K562 (cell line): ENCODE measurements around the gene ZNF865. TPM values are rescaled to one million over a fixed set of nuclear protein-coding genes. Genes with fewer than 3 reads are reported as not detected.

Experiments used
- FOXP4 ChIP-seq: sonication (generic); formaldehyde crosslinking; IDR thresholded peaks from 2 replicates; pipeline ENCODE4 v1.8.0; 2022; ENCODE audit warnings: mild to moderate bottlenecking, missing genetic modification reagents, borderline replicate concordance
- HDAC8 ChIP-seq: fragments of 450-650 bp; IDR thresholded peaks from 2 replicates; pipeline ENCODE4 v1.6.1; 2016; ENCODE audit warnings: mild to moderate bottlenecking, missing genetic modification characterization, moderate library complexity, missing compliant biosample characterization
- HMBOX1 ChIP-seq: sonication (generic); IDR thresholded peaks from 2 replicates; pipeline ENCODE4 v1.6.1; 2016
- IRF9 ChIP-seq: fragments of 450-650 bp; IDR thresholded peaks from 2 replicates; pipeline ENCODE4 v1.6.1; 2016; ENCODE audit warnings: missing biosample characterization, missing genetic modification characterization
- KDM2B ChIP-seq: fragments of 250-450 bp; sonication (Bioruptor Pico); IDR thresholded peaks from 2 replicates; pipeline ENCODE4 v1.8.0; 2021; ENCODE audit warnings: mild to moderate bottlenecking, moderate library complexity
- MLX ChIP-seq, 2 experiments: fragments of 450-650 bp in 1 of 2; sonication (generic) in 1 of 2; formaldehyde crosslinking; conservative IDR thresholded peaks; 2 replicates each; pipeline versions ENCODE4 v1.4.0 to v1.8.1; 2020 to 2022; ENCODE audit warnings: mild to moderate bottlenecking in 1 of 2, missing genetic modification reagents in 1 of 2
- MTF1 ChIP-seq: fragments of 250-450 bp; sonication (Bioruptor Pico); IDR thresholded peaks from 2 replicates; pipeline ENCODE4 v1.9.0; 2021; ENCODE audit warnings: moderate library complexity, mild to moderate bottlenecking, inconsistent platforms, borderline replicate concordance
- MYC ChIP-seq, 2 experiments: fragments of 250-450 bp in 1 of 2; sonication (Bioruptor Pico) in 1 of 2; IDR thresholded peaks; 2 replicates each; pipeline versions ENCODE4 v1.5.1 to v1.6.1; 2012 to 2021; ENCODE audit warnings: low read depth in 2 of 2, borderline replicate concordance in 1 of 2, improper control_type of control experiment in 1 of 2, low read length in 1 of 2, mild to moderate bottlenecking in 1 of 2, moderate library complexity in 1 of 2
- PCBP2 ChIP-seq: fragments of 200-400 bp; formaldehyde crosslinking; IDR thresholded peaks from 2 replicates; pipeline ENCODE4 v1.6.1; 2018; ENCODE audit warnings: low read length, low read depth, mild to moderate bottlenecking, moderate library complexity; ENCODE audit not compliant: poor library complexity, severe bottlenecking
- POLR3G ChIP-seq: IDR thresholded peaks from 2 replicates; pipeline ENCODE4 v1.6.1; 2011; ENCODE audit not compliant: insufficient read length, insufficient replicate concordance; ENCODE audit errors: extremely low read depth
- RBFOX2 ChIP-seq: fragments of 200-400 bp; formaldehyde crosslinking; IDR thresholded peaks from 2 replicates; pipeline ENCODE4 v1.6.1; 2017; ENCODE audit warnings: low read depth, mild to moderate bottlenecking, low read length, moderate library complexity
- RBM15 ChIP-seq: fragments of 200-400 bp; formaldehyde crosslinking; IDR thresholded peaks from 2 replicates; pipeline ENCODE4 v1.6.1; 2018; ENCODE audit warnings: mild to moderate bottlenecking, low read length, moderate library complexity; ENCODE audit not compliant: insufficient read depth
- RNF2 ChIP-seq: sonication (generic); IDR thresholded peaks from 2 replicates; pipeline ENCODE4 v1.6.1; 2016
- TFAP4 ChIP-seq: sonication (generic); formaldehyde crosslinking; IDR thresholded peaks from 2 replicates; pipeline ENCODE4 v1.8.0; 2022; ENCODE audit warnings: missing genetic modification reagents, mild to moderate bottlenecking, moderate library complexity, borderline replicate concordance
- TRIM28 ChIP-seq: fragments of 450-650 bp; IDR thresholded peaks from 2 replicates; pipeline ENCODE4 v1.6.1; 2017
- ZNF212 ChIP-seq: fragments of 450-650 bp; formaldehyde crosslinking; IDR thresholded peaks from 2 replicates; pipeline ENCODE4 v1.4.0; 2020; ENCODE audit warnings: mild to moderate bottlenecking
- ZNF316 ChIP-seq: fragments of 450-650 bp; IDR thresholded peaks from 2 replicates; pipeline ENCODE4 v1.6.1; 2016
- ZNF444 ChIP-seq: fragments of 250-450 bp; sonication (Bioruptor Pico); IDR thresholded peaks from 2 replicates; pipeline ENCODE4 v1.4.0; 2020; ENCODE audit warnings: mild to moderate bottlenecking, moderate library complexity
- ZNF589 ChIP-seq: fragments of 200-800 bp; sonication (Bioruptor generic); IDR thresholded peaks from 2 replicates; pipeline ENCODE4 v1.6.1; 2016; ENCODE audit warnings: low read depth, missing genetic modification characterization, missing compliant biosample characterization
- ZNF696 ChIP-seq: fragments of 250-450 bp; sonication (Bioruptor Pico); conservative IDR thresholded peaks from 2 replicates; pipeline ENCODE4 v1.4.0; 2020; ENCODE audit warnings: mild to moderate bottlenecking, moderate library complexity
- ZNF76 ChIP-seq: fragments of 250-450 bp; sonication (Bioruptor Pico); IDR thresholded peaks from 2 replicates; pipeline ENCODE4 v1.4.0; 2020; ENCODE audit warnings: mild to moderate bottlenecking, moderate library complexity, borderline replicate concordance
- polyA plus RNA-seq, 8 experiments: library from polyadenylated mRNA; depleted of rRNA in 4 of 8; stranded (reverse) in 5 of 8; unstranded in 3 of 8; fragments of >200 nt; fragmentation: Nextera tagmentation in 2 of 8; fragmentation: Illumina TruSeq in 1 of 8; extraction: Ambion mirVana in 2 of 8; extraction: Trizol in 1 of 8; gene quantifications; 2 replicates each; pipeline versions ENCODE4 v1.2.1 to v1.2.3, GENCODE V29; 2011 to 2014; ENCODE audit warnings: inconsistent platforms in 1 of 8, missing spikeins in 1 of 8
- total RNA-seq, 7 experiments: library from RNA; depleted of rRNA in 6 of 7; stranded (reverse); fragments of >200 nt in 6 of 7; fragmentation: Illumina TruSeq in 2 of 7; extraction: Trizol in 2 of 7; gene quantifications; 2 replicates each; pipeline versions ENCODE4 v1.2.1 to v1.2.3, GENCODE V29; 2011 to 2021; ENCODE audit warnings: low replicate concordance in 1 of 7

ZNF865 gene
- total and polyA plus RNA-seq, 9 of the 15 experiments (the other 6 are each of a cell fraction or from before 2014, with no cell fraction given): 0.40 to 18.8 (median 1.6) TPM; not detected in 2

GRCh38 chr19:55599842-55600661 is 5.4 kb upstream of the ZNF865 start, which contains the start of gene ZNF524 (continued):
- TF ChIP-seq TFAP4 (CRISPR knock-in tag): no peak; the same call in 1 of the 2 replicates
- TF ChIP-seq MYC (IDR thresholded peaks at IDR 0.05; ENCODE audit: low read depth, low read length): 0 out of 2 replicates have a peak, but pooled peaks have one; percentile 28
- peak; percentile 23; the same call in 1 of the 2 replicates for TF ChIP-seq MYC (CRISPR knock-in tag; IDR thresholded peaks at IDR 0.05; ENCODE audit: borderline replicate concordance, low read depth)
- TF ChIP-seq MLX (CRISPR knock-in tag; conservative IDR thresholded peaks at IDR 0.05): no peak
- TF ChIP-seq RBM15: no peak
- TF ChIP-seq HDAC8 (tag): peak; percentile 69; the same call in 1 of the 2 replicates
- no peak for TF ChIP-seq PCBP2
- TF ChIP-seq KDM2B (CRISPR knock-in tag): no peak
- TF ChIP-seq POLR3G: no peak
- no peak for TF ChIP-seq ZNF316
- no peak for TF ChIP-seq FOXP4 (CRISPR knock-in tag)
- no peak for TF ChIP-seq ZNF696 (CRISPR knock-in tag)
- TF ChIP-seq ZNF444 (CRISPR knock-in tag): no peak
- peak; percentile 56 for TF ChIP-seq RNF2
- TF ChIP-seq MTF1 (CRISPR knock-in tag): 0 out of 2 replicates have a peak, but pooled peaks have one; percentile 39
- peak; percentile 85 for TF ChIP-seq ZNF589 (CRISPR knock-in tag)
- no peak for TF ChIP-seq TRIM28
- TF ChIP-seq IRF9 (tag): no peak
- TF ChIP-seq HMBOX1: no peak
- peak; percentile 69 for TF ChIP-seq RBFOX2
- TF ChIP-seq ZNF76: 0 out of 2 replicates have a peak, but pooled peaks have one; percentile 49
- no peak for TF ChIP-seq ZNF212 (CRISPR knock-in tag)
